BLaER1 (cell line): ENCODE measurements around the gene CDC5L.
"Not testable (repeated sequence)": the region's sequence is repeated elsewhere in the genome, so short reads cannot be mapped to it uniquely, and the experiment has no call there.

Source experiments
- H3K27ac ChIP-seq: shearing (Covaris generic); formaldehyde crosslinking; 2 replicates; pipeline ENCODE4 v1.8.1; 2022
- H3K27me3 ChIP-seq: shearing (Covaris generic); formaldehyde crosslinking; 2 replicates; pipeline ENCODE4 v1.8.1; 2022
- H3K36me3 ChIP-seq: shearing (Covaris generic); formaldehyde crosslinking; 2 replicates; pipeline ENCODE4 v1.8.1; 2022
- H3K4me1 ChIP-seq: shearing (Covaris generic); formaldehyde crosslinking; 2 replicates; pipeline ENCODE4 v1.8.1; 2022
- H3K4me2 ChIP-seq: shearing (Covaris generic); formaldehyde crosslinking; 2 replicates; pipeline ENCODE4 v1.8.1; 2022
- H3K4me3 ChIP-seq: shearing (Covaris generic); formaldehyde crosslinking; 2 replicates; pipeline ENCODE4 v1.8.1; 2022
- H3K9ac ChIP-seq: shearing (Covaris generic); formaldehyde crosslinking; 2 replicates; pipeline ENCODE4 v1.8.1; 2022
- H3K9me3 ChIP-seq: shearing (Covaris generic); formaldehyde crosslinking; 2 replicates; pipeline ENCODE4 v1.8.1; 2022
- H4K20me1 ChIP-seq: shearing (Covaris generic); formaldehyde crosslinking; 2 replicates; pipeline ENCODE4 v1.8.1; 2022
- Cebpa-rat ChIP-seq: shearing (Covaris generic); IDR thresholded peaks from 2 replicates; pipeline ENCODE4 v1.8.1; 2022

Gene CDC5L

GRCh38 chr6:44349904-44350649 lies 37.4 kb upstream of the CDC5L start:
- Histone ChIP-seq H3K9me3 (no peaks in the 10 kb centered on the region), H3K36me3 (no peaks in the 10 kb centered on the region), H4K20me1 (no peaks in the 10 kb centered on the region), H3K4me2 (no peak overlapping the region), H3K4me1 (no peaks in the 10 kb centered on the region), H3K4me3 (no peak overlapping the region), H3K27ac (no peak overlapping the region), H3K27me3 (peaks cover 2% of the 10 kb centered on the region; the same call in 1 of the 2 replicates), H3K9ac (no peak overlapping the region)
- no peak for TF ChIP-seq Cebpa-rat

GRCh38 chr6:44350650-44350994 lies 36.9 kb upstream of the CDC5L start:
- H3K4me1 ChIP-seq, H3K9ac ChIP-seq, H3K4me2 ChIP-seq, H3K27ac ChIP-seq, H3K4me3 ChIP-seq, H3K9me3 ChIP-seq, H4K20me1 ChIP-seq, H3K36me3 ChIP-seq, H3K27me3 ChIP-seq: not testable (repeated sequence)

- H4K20me1 ChIP-seq, result no peaks in the 10 kb centered on the region
- no peaks in the 10 kb centered on the region for H3K36me3 ChIP-seq
- no peak overlapping the region for H3K9ac ChIP-seq
- no peak overlapping the region for H3K4me3 ChIP-seq
- no peak for TF ChIP-seq Cebpa-rat
- H3K4me2 ChIP-seq, result no peak overlapping the region
- H3K27me3 ChIP-seq, result no peaks in the 10 kb centered on the region
- no peaks in the 10 kb centered on the region for H3K9me3 ChIP-seq
- H3K4me1 ChIP-seq, result no peaks in the 10 kb centered on the region
- H3K27ac ChIP-seq, result no peak overlapping the region
These were observed 35.2 kb upstream of the CDC5L start for GRCh38 chr6:44352259-44352658.

GRCh38 chr6:44353336-44353735 lies 34.2 kb upstream of the CDC5L start:
- Histone ChIP-seq H3K9me3 (no peaks in the 10 kb centered on the region), H3K4me2 (no peak overlapping the region)
- no peak for TF ChIP-seq Cebpa-rat

DNA sequence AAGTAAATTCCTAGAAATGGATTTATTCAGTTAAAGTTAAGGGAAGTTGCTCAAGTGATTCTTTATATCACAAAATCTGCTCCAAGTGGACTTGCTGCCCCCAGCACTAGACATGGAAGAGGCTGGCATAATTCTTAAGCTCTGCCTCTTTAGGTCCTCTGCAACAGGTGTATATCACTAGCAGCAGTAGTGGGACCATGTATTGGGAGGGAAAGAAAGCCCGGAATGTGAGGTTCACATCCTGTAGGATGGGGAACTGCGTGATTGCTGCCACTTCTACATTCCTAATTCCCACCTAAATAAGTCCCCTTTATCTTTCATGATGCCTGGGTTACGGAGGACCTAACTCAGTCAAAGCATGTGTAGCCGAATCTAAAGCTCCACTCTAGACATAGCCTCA lies 31.9 kb upstream of the CDC5L start:
- no peaks in the 10 kb centered on the region for H4K20me1 ChIP-seq
- H3K27ac ChIP-seq, result no peak overlapping the region
- H3K9ac ChIP-seq, result no peak overlapping the region
- no peaks in the 10 kb centered on the region for H3K36me3 ChIP-seq
- H3K9me3 ChIP-seq, result no peaks in the 10 kb centered on the region
- no peak for TF ChIP-seq Cebpa-rat
- no peaks in the 10 kb centered on the region for H3K27me3 ChIP-seq
- no peaks in the 10 kb centered on the region for H3K4me1 ChIP-seq
- no peak overlapping the region for H3K4me3 ChIP-seq
- H3K4me2 ChIP-seq, result no peak overlapping the region

More at GRCh38 chr6:44353336-44353735, 34.2 kb upstream of the CDC5L start:
- H3K27me3 ChIP-seq, result no peaks in the 10 kb centered on the region
- H3K36me3 ChIP-seq, result no peaks in the 10 kb centered on the region
- H3K4me3 ChIP-seq, result no peak overlapping the region
- no peaks in the 10 kb centered on the region for H4K20me1 ChIP-seq
- H3K9ac ChIP-seq, result no peak overlapping the region
- H3K27ac ChIP-seq, result no peak overlapping the region
- H3K4me1 ChIP-seq, result no peaks in the 10 kb centered on the region

- no peaks in the 10 kb centered on the region for H3K4me1 ChIP-seq
- no peak overlapping the region for H3K9ac ChIP-seq
- no peak overlapping the region for H3K4me3 ChIP-seq
- no peak overlapping the region for H3K4me2 ChIP-seq
- no peaks in the 10 kb centered on the region for H4K20me1 ChIP-seq
- no peaks in the 10 kb centered on the region for H3K9me3 ChIP-seq
- H3K27me3 ChIP-seq, result no peaks in the 10 kb centered on the region
- H3K36me3 ChIP-seq, result no peaks in the 10 kb centered on the region
- TF ChIP-seq Cebpa-rat, result no peak
- no peak overlapping the region for H3K27ac ChIP-seq
These were observed 31.0 kb upstream of the CDC5L start for GRCh38 chr6:44356487-44356886.

GRCh38 chr6:44359973-44360372 lies 27.5 kb upstream of the CDC5L start:
- TF ChIP-seq Cebpa-rat, result no peak
- no peaks in the 10 kb centered on the region for H3K9me3 ChIP-seq
- H3K4me1 ChIP-seq, result peaks cover 10% of the 10 kb centered on the region
- no peak overlapping the region for H3K27ac ChIP-seq
- H3K36me3 ChIP-seq, result no peaks in the 10 kb centered on the region
- H3K27me3 ChIP-seq, result no peaks in the 10 kb centered on the region
- no peaks in the 10 kb centered on the region for H4K20me1 ChIP-seq
- no peak overlapping the region for H3K4me3 ChIP-seq
- no peak overlapping the region for H3K9ac ChIP-seq
- no peak overlapping the region for H3K4me2 ChIP-seq

DNA sequence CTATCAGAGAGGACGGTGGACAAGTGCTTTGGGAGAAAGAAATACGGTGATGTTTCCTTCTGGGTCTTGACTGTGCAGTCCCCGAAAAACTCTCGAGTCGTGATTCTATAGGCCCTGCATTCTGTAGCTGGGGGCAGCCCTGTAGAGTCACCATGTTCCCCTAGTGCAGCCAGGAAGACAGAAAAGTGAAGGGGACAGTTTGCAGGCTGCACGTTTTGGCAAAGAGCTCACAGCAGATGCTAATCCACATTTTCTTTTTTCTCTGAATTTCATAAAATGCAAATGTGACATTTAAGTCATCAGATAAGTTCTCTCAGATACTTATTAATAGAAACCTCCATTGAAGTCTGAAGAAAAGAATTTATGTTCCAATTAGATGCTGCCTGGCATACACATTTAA lies 25.6 kb upstream of the CDC5L start:
- H3K27ac ChIP-seq, result no peak overlapping the region
- peaks cover 15% of the 10 kb centered on the region for H3K4me1 ChIP-seq
- no peaks in the 10 kb centered on the region for H3K9me3 ChIP-seq
- H3K27me3 ChIP-seq, result no peaks in the 10 kb centered on the region
- H4K20me1 ChIP-seq, result no peaks in the 10 kb centered on the region
- H3K9ac ChIP-seq, result no peak overlapping the region
- no peak overlapping the region for H3K4me3 ChIP-seq
- H3K36me3 ChIP-seq, result no peaks in the 10 kb centered on the region
- no peak for TF ChIP-seq Cebpa-rat
- H3K4me2 ChIP-seq, result no peak overlapping the region

GRCh38 chr6:44363377-44363926 lies 24.1 kb upstream of the CDC5L start:
- no peak overlapping the region for H3K4me3 ChIP-seq
- H3K27me3 ChIP-seq, result no peaks in the 10 kb centered on the region
- no peak for TF ChIP-seq Cebpa-rat
- no peaks in the 10 kb centered on the region for H3K36me3 ChIP-seq
- H3K4me1 ChIP-seq, result peaks cover 21% of the 10 kb centered on the region
- H3K27ac ChIP-seq, result no peak overlapping the region
- no peaks in the 10 kb centered on the region for H4K20me1 ChIP-seq
- H3K9ac ChIP-seq, result no peak overlapping the region
- no peaks in the 10 kb centered on the region for H3K9me3 ChIP-seq
- no peak overlapping the region for H3K4me2 ChIP-seq

DNA sequence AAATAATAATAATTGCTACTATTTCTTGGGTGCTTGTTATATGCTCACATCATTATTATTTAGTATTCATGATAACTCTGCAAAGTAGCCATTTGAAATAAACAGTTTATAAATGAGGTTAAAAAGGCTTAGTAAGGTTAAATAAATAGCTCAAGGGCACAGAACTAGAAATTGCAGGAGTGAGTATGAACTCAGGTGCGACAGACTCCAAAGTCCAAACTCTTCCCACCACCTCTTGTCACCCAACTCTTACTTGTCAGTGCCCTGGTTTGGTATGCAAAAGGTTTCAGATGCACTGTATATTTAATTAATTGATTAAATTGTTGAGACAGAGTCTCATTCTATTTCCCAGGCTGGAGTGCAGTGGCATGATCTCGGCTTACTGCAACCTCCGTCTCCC lies 20.7 kb upstream of the CDC5L start:
- Histone ChIP-seq H3K9ac (no peak overlapping the region), H4K20me1 (no peaks in the 10 kb centered on the region), H3K27ac (no peak overlapping the region), H3K4me2 (no peak overlapping the region), H3K9me3 (no peaks in the 10 kb centered on the region), H3K27me3 (no peaks in the 10 kb centered on the region), H3K4me1 (peaks cover 21% of the 10 kb centered on the region), H3K4me3 (no peak overlapping the region), H3K36me3 (no peaks in the 10 kb centered on the region)
- no peak for TF ChIP-seq Cebpa-rat

DNA sequence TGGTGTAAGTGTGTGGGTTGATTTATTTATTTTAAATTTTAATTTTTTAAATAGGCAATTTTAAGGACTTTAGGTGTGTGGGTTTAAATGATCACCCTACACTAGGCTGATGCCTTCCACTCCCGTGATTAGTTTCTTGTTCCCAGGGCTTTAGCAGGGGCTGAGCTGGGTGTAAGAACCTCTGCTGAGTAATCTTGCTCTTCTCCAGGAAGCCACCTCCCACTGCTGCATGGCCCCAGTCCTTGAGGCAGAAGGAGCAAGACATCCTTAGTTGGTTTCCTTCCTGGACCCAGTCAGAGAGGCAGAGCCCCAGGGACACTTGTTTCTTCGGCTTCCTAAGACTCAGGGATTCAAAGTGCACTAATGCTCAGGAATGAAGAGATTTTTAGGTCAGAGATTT lies 19.8 kb upstream of the CDC5L start:
- H3K9ac ChIP-seq, result no peak overlapping the region
- no peaks in the 10 kb centered on the region for H3K9me3 ChIP-seq
- no peaks in the 10 kb centered on the region for H3K36me3 ChIP-seq
- H3K4me1 ChIP-seq, result peaks cover 21% of the 10 kb centered on the region
- H3K27me3 ChIP-seq, result no peaks in the 10 kb centered on the region
- TF ChIP-seq Cebpa-rat, result no peak
- no peaks in the 10 kb centered on the region for H4K20me1 ChIP-seq
- H3K4me3 ChIP-seq, result no peak overlapping the region
- H3K4me2 ChIP-seq, result peak overlapping the region; percentile 14; the same call in 1 of the 2 replicates
- no peak overlapping the region for H3K27ac ChIP-seq
